Panc1 (cell line): Measurements from ENCODE around the gene SRGAP3. TPM values are rescaled to one million over a fixed set of nuclear protein-coding genes. Genes with fewer than 3 reads are reported as not detected.

Experiments used
- ATAC-seq: fragments of 200-7000 bp; cut with Tn5 transposase; 2 replicates; pipeline ENCODE4 v1.9.1; 2020; ENCODE audit warnings: mild to moderate bottlenecking, moderate library complexity
- Bru-seq: library from RNA; stranded (reverse); fragments of 400-500 nt; gene quantifications from one replicate; lab custom pipeline; 2021; lab: Mats Ljungman, UMichigan
- BruChase-seq, 2 experiments: library from RNA; stranded (reverse); fragments of 400-500 nt; gene quantifications; one replicate each; lab custom pipeline; 2021; lab: Mats Ljungman, UMichigan
- BruUV-seq: library from RNA; stranded (reverse); fragments of 400-500 nt; replicated peaks from 2 replicates; lab custom pipeline; 2021; lab: Mats Ljungman, UMichigan
- CTCF ChIA-PET: fragments of 300-600 bp; sonication (Branson Sonifier 250); formaldehyde crosslinking; loops from one replicate; lab custom pipeline; 2022; ENCODE audit warnings: antibody characterized with exemption; lab: Charles Lee
- POLR2A ChIA-PET: fragments of 300-600 bp; sonication (Branson Sonifier 250); formaldehyde crosslinking; loops from one replicate; lab custom pipeline; 2022; ENCODE audit warnings: antibody characterized with exemption; lab: Charles Lee
- DNase-seq: peaks from one replicate; pipeline ENCODE4 v3.0.0-alpha.2; 2010; ENCODE audit warnings: low read depth, low spot score
- H3K27ac ChIP-seq: 2 replicates; pipeline ENCODE4 v1.5.1; 2011; ENCODE audit warnings: mild to moderate bottlenecking, low read length, inconsistent platforms
- H3K27me3 ChIP-seq: fragments of 200-500 bp; sonication (Bioruptor generic); 2 replicates; pipeline ENCODE4 v1.6.0; 2014; ENCODE audit warnings: low read length, inconsistent platforms; ENCODE audit not compliant: control insufficient read depth, insufficient read depth
- H3K36me3 ChIP-seq: fragments of 200-500 bp; sonication (Bioruptor generic); 2 replicates; pipeline ENCODE4 v1.5.1; 2014; ENCODE audit warnings: inconsistent platforms, mild to moderate bottlenecking, low read length, moderate library complexity; ENCODE audit not compliant: control insufficient read depth, insufficient read depth
- H3K4me1 ChIP-seq: 2 replicates; pipeline ENCODE4 v1.5.1; 2011; ENCODE audit warnings: inconsistent platforms, mild to moderate bottlenecking, low read length, moderate library complexity; ENCODE audit not compliant: control insufficient read depth, insufficient read depth
- H3K4me3 ChIP-seq, 2 experiments: 2 replicates each; pipeline ENCODE4 v1.5.1; 2011 to 2012; ENCODE audit warnings: low read depth in 2 of 2, low read length in 2 of 2, mild to moderate bottlenecking in 2 of 2, inconsistent platforms in 1 of 2, moderate library complexity in 1 of 2
- H3K9me3 ChIP-seq: fragments of 200-500 bp; sonication (Bioruptor generic); 2 replicates; pipeline ENCODE4 v1.5.1; 2014; ENCODE audit warnings: low read depth, mild to moderate bottlenecking, inconsistent platforms, low read length, moderate library complexity; ENCODE audit not compliant: control insufficient read depth, insufficient read depth
- CTCF ChIP-seq: fragments of 450-650 bp; IDR thresholded peaks from 2 replicates; pipeline ENCODE4 v1.5.1; 2017; ENCODE audit warnings: mild to moderate bottlenecking
- POLR2AphosphoS5 ChIP-seq: IDR thresholded peaks from 2 replicates; pipeline ENCODE4 v1.6.1; 2012; ENCODE audit warnings: mild to moderate bottlenecking, low read depth, low read length, moderate library complexity
- REST ChIP-seq, 2 experiments: IDR thresholded peaks; 2 replicates each; pipeline ENCODE4 v1.6.1; 2011 to 2012; ENCODE audit warnings: low read depth in 2 of 2, control low read depth in 1 of 2, low read length in 1 of 2, mild to moderate bottlenecking in 1 of 2, moderate library complexity in 1 of 2; ENCODE audit not compliant: insufficient read depth in 1 of 2
- SIN3A ChIP-seq: IDR thresholded peaks from 2 replicates; pipeline ENCODE4 v1.6.1; 2012; ENCODE audit warnings: low read depth, mild to moderate bottlenecking, low read length, moderate library complexity, borderline replicate concordance; ENCODE audit not compliant: insufficient read depth
- TCF7L2 ChIP-seq: IDR thresholded peaks from 2 replicates; pipeline ENCODE4 v1.6.1; 2011; ENCODE audit warnings: mild to moderate bottlenecking, low read depth, low read length, inconsistent platforms
- in situ Hi-C: cut with HindIII; loops from 2 replicates; pipeline ENCODE4 v1.10.0; 2016; ENCODE audit warnings: low sequenced_read_pairs, low pct_unique_long_range_greater_than_20kb
- intact Hi-C: fragments of 100-400 bp; cut with micrococcal nuclease; formaldehyde crosslinking; loops from one replicate; pipeline ENCODE4 v1.10.0; 2022; ENCODE audit not compliant: unreplicated experiment
- long read RNA-seq: library from polyadenylated mRNA; unstranded; transcript quantifications from one replicate; pipeline ENCODE4 v2.0.0, GENCODE V29; 2021; ENCODE audit not compliant: unreplicated experiment
- polyA plus RNA-seq: library from polyadenylated mRNA; unstranded; fragments of >200 nt; gene quantifications from one replicate; pipeline ENCODE4 v1.2.1, GENCODE V29; 2012; ENCODE audit warnings: missing spikeins; ENCODE audit not compliant: insufficient read length
- total RNA-seq: library from RNA; stranded (reverse); gene quantifications from one replicate; pipeline ENCODE4 v1.2.1, GENCODE V29; 2021; ENCODE audit not compliant: unreplicated experiment

Gene SRGAP3
- 0.82 TPM for total RNA-seq
- 1.0 TPM for polyA plus RNA-seq
- percentile 26 among the genes with signal in this experiment for Bru-seq, nascent RNA
- percentile 20 among the genes with signal in this experiment for BruChase-seq, experiment 1, labeled RNA remaining after a 2-hour chase
- percentile 21 among the genes with signal in this experiment for BruChase-seq, experiment 2, labeled RNA remaining after a 6-hour chase
- long read RNA-seq, result 0 reads

DNA sequence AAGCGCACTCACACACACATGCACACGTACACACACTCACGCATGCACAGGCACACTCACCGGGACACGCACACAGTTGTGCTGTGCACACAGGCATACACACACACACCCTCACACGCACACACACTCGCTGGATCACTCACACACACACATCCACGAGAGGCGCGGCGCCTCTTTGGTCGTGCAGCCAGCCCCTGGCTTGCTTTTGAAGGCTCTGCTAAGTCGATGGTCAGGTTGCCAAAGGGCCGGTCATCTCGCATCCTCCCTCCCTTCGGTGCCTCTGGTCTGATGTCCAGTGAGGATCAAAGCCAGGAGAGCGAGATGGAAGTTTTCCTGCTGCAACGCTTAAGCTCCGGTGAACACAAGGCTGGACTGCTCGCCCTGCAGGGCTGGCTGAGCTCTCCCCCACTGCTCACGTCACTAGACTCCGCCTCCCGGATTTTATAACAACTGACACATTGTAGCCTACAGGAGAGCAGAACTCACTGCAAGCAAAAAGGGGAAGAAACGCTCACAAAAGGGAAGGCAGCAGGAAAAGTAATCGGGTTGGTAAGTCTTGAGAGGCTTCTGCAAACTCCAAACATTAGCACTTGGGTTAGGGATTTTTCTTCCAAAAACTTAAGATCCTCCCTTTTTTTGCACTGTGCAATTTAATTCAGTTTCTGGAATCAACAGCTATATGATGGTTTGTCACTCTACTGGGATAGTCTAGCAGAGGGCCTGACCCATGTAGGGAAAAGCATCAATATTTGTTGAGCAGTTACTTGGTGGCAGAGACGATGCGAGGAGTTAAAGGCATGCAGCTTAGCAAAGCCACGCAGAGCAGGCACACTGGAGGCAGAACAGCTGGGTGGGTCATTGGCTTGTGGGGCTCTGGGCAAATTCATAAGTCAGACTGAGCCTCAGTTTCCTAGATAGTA lies at the start of gene SRGAP3:
SRGAP3 (minus strand) TSS at position 374 of the 920 bp plus-strand sequence. CDS start 695 bp downstream, outside the sequence.
- ATAC-seq (peak; percentile 99), DNase-seq (no peak)
- BruUV-seq, result no TSS peak
- Histone ChIP-seq H3K4me1 (no peaks in the 10 kb centered on the region; the same call in 1 of the 2 replicates), H3K36me3 (no peaks in the 10 kb centered on the region), H3K9me3 (no peaks in the 10 kb centered on the region), H3K4me3 (peak within 1 kb of the TSS; percentile 35 to 54), H3K27ac (0 out of 2 replicates have a peak within 1 kb of the TSS, but pooled peaks have one; percentile 39), H3K27me3 (no peaks in the 10 kb centered on the region)
- in situ Hi-C loops, result no loop called here
- ChIA-PET POLR2A (no interaction called here), CTCF (interaction anchor here (0.7 kb wide), 1 partner anchor 262 kb away, joined by 3 read pairs; no protein-coding TSS in a partner anchor)
- TF ChIP-seq TCF7L2 (no peak), POLR2AphosphoS5 (no peak), REST (IDR thresholded peaks at IDR 0.05; ENCODE audit: insufficient read depth in 1 of 2, low read depth in 2 of 2, low read length in 1 of 2) (no peak), CTCF (no peak), SIN3A (no peak)
- intact Hi-C loops, result no loop called here

DNA sequence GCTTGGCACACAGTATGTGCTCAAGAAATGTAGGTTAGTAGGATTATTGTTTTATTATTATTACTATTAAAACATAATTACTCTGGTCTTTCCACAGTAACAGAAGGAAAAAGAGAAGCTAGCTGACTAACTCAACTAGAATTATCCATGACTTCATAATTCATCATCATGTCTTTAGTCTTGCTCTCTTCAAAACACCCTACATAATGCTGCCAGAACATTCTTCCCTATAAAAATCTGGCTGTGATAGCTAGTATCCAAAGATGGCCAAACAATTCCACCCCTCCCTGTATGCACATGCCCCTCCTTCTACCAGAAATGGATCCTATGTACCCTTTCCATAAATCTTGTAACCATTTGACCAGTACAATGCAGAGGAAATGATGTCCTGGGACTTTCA lies 48.8 kb upstream of the SRGAP3 start:
- Histone ChIP-seq H3K4me1 (no peaks in the 10 kb centered on the region), H3K4me3 (no peak overlapping the region), H3K27ac (no peak overlapping the region), H3K27me3 (no peaks in the 10 kb centered on the region), H3K9me3 (no peaks in the 10 kb centered on the region), H3K36me3 (no peaks in the 10 kb centered on the region)
- ChIA-PET POLR2A (no interaction called here), CTCF (no interaction called here)
- no TSS peak for BruUV-seq
- in situ Hi-C loops (no loop called here), intact Hi-C loops (no loop called here)
- DNase-seq (no peak), ATAC-seq (no peak)
- TF ChIP-seq POLR2AphosphoS5 (no peak), TCF7L2 (no peak), REST (IDR thresholded peaks at IDR 0.05; ENCODE audit: insufficient read depth in 1 of 2, low read depth in 2 of 2, low read length in 1 of 2) (no peak), CTCF (no peak), SIN3A (no peak)
